Stimulated activated CD4-positive, alpha-beta T cell treated with anti-CD3 and anti-CD28 coated beads, Interleukin-12 subunit alpha, Interleukin-12 subunit beta, amount 100 ng/mL, for 48 hours (primary cell): ENCODE measurements around the gene LYSMD2.

Experiments used
- DNase-seq, 3 donors: peaks; one replicate each; pipeline ENCODE4 v3.0.0-alpha.2; 2020; ENCODE audit warnings: low read depth in 2 of 3, low spot score in 1 of 3

Gene LYSMD2

GRCh38 chr15:51720201-51720995 lies 17.1 kb downstream of the LYSMD2 start:
- DNase-seq, result no peak

GRCh38 chr15:51718746-51719145 lies 18.7 kb downstream of the LYSMD2 start:
- DNase-seq, result no peak

GRCh38 chr15:51718219-51718618 lies 19.2 kb downstream of the LYSMD2 start:
- DNase-seq, result no peak

GRCh38 chr15:51714911-51715310 lies 22.5 kb downstream of the LYSMD2 start:
- DNase-seq, result no peak

GRCh38 chr15:51714162-51714561 lies 23.3 kb downstream of the LYSMD2 start:
- no peak for DNase-seq

GRCh38 chr15:51709031-51709430 lies 28.4 kb downstream of the LYSMD2 start:
- DNase-seq, result no peak

GRCh38 chr15:51708013-51708412 lies 29.4 kb downstream of the LYSMD2 start:
- no peak for DNase-seq

GRCh38 chr15:51706926-51707608 lies 30.4 kb downstream of the LYSMD2 start:
- DNase-seq, result no peak

- DNase-seq, result no peak
These were observed 31.2 kb downstream of the LYSMD2 start for GRCh38 chr15:51706291-51706690.

- no peak for DNase-seq
These were observed 34.7 kb downstream of the LYSMD2 start for GRCh38 chr15:51702710-51703109.

GRCh38 chr15:51699373-51699772 lies 38.1 kb downstream of the LYSMD2 start:
- DNase-seq, result no peak

- DNase-seq, result no peak
These were observed 40.3 kb downstream of the LYSMD2 start for GRCh38 chr15:51697163-51697562.

GRCh38 chr15:51696566-51696965 lies 40.9 kb downstream of the LYSMD2 start:
- no peak for DNase-seq

GRCh38 chr15:51692154-51692553 lies 45.3 kb downstream of the LYSMD2 start:
- DNase-seq, result no peak

GRCh38 chr15:51688863-51689262 lies 48.6 kb downstream of the LYSMD2 start:
- DNase-seq, result no peak

GRCh38 chr15:51687565-51687964 lies 49.9 kb downstream of the LYSMD2 start:
- DNase-seq, result no peak

GRCh38 chr15:51681303-51681963 lies 56.0 kb downstream of the LYSMD2 start, which contains the start of gene SCG3:
Gene SCG3 (plus strand): TSS chr15:51681503. CDS start chr15:51681756, 253 bp downstream.
- peak; percentile 45 to 64 (median 63) for DNase-seq

GRCh38 chr15:51680321-51680720 lies 57.1 kb downstream of the LYSMD2 start:
- no peak for DNase-seq

GRCh38 chr15:51678096-51678495 lies 59.4 kb downstream of the LYSMD2 start:
- no peak for DNase-seq

GRCh38 chr15:51677452-51677851 lies 60.0 kb downstream of the LYSMD2 start:
- DNase-seq, result no peak

GRCh38 chr15:51677021-51677420 lies 60.4 kb downstream of the LYSMD2 start:
- DNase-seq, result no peak

- DNase-seq, result no peak
These were observed 62.2 kb downstream of the LYSMD2 start for GRCh38 chr15:51675234-51675633.
